ENCODE measurements around the gene NEURL1.
A peak's percentile ranks its signal among the peaks of the same experiment; 100 is the strongest.
"Not testable (repeated sequence)": the region's sequence is repeated elsewhere in the genome, so short reads cannot be mapped to it uniquely, and the experiment has no call there.

NEURL1 gene

GRCh38 chr10:103473261-103473671, 20.2 kb upstream of the NEURL1 start:
- no peak for DNase-seq
- TF ChIP-seq POLR2A (IDR thresholded peaks at IDR 0.05; ENCODE audit: low read length) = no peak
- TF ChIP-seq GATA1 (IDR thresholded peaks at IDR 0.05; ENCODE audit: low read depth, low read length) = no peak

GRCh38 chr10:103474077-103474476, 19.4 kb upstream of the NEURL1 start:
- no peak for DNase-seq
- no peak for TF ChIP-seq GATA1 (IDR thresholded peaks at IDR 0.05; ENCODE audit: low read depth, low read length)
- no peak for TF ChIP-seq POLR2A (IDR thresholded peaks at IDR 0.05; ENCODE audit: low read length)

GRCh38 chr10:103475437-103475836, 18.1 kb upstream of the NEURL1 start:
- TF ChIP-seq GATA1 (IDR thresholded peaks at IDR 0.05; ENCODE audit: low read depth, low read length) = no peak
- TF ChIP-seq POLR2A (IDR thresholded peaks at IDR 0.05; ENCODE audit: low read length) = no peak
- DNase-seq = no peak

GRCh38 chr10:103476046-103476768, 17.3 kb upstream of the NEURL1 start:
- no peak for DNase-seq
- TF ChIP-seq GATA1 (IDR thresholded peaks at IDR 0.05; ENCODE audit: low read depth, low read length) (no peak), POLR2A (IDR thresholded peaks at IDR 0.05; ENCODE audit: low read length) (no peak)

- TF ChIP-seq GATA1 (IDR thresholded peaks at IDR 0.05; ENCODE audit: low read depth, low read length) = no peak
- no peak for TF ChIP-seq POLR2A (IDR thresholded peaks at IDR 0.05; ENCODE audit: low read length)
- no peak for DNase-seq
Measured at GRCh38 chr10:103478671-103479070, 14.8 kb upstream of the NEURL1 start.

GRCh38 chr10:103479135-103479534, 14.4 kb upstream of the NEURL1 start, which contains the start of gene CALHM3:
TSS of gene CALHM3 (minus strand) at chr10:103479240. CDS start at chr10:103479032, 208 bp downstream.
- DNase-seq = no peak
- TF ChIP-seq GATA1 (IDR thresholded peaks at IDR 0.05; ENCODE audit: low read depth, low read length) (no peak), POLR2A (IDR thresholded peaks at IDR 0.05; ENCODE audit: low read length) (no peak)

- TF ChIP-seq GATA1 (IDR thresholded peaks at IDR 0.05; ENCODE audit: low read depth, low read length) (no peak), POLR2A (IDR thresholded peaks at IDR 0.05; ENCODE audit: low read length) (no peak)
- no peak for DNase-seq
Measured at GRCh38 chr10:103480521-103480920, 13.0 kb upstream of the NEURL1 start.

- DNase-seq = peak; percentile 53 to 71
- TF ChIP-seq POLR2A (IDR thresholded peaks at IDR 0.05; ENCODE audit: low read length) (no peak), GATA1 (IDR thresholded peaks at IDR 0.05; ENCODE audit: low read depth, low read length) (no peak)
Measured at GRCh38 chr10:103481974-103482531, 11.5 kb upstream of the NEURL1 start.

GRCh38 chr10:103486635-103487409, 6.7 kb upstream of the NEURL1 start:
- DNase-seq = not testable (repeated sequence)

GRCh38 chr10:103487410-103487708, 6.1 kb upstream of the NEURL1 start:
- no peak for TF ChIP-seq GATA1 (IDR thresholded peaks at IDR 0.05; ENCODE audit: low read depth, low read length)
- TF ChIP-seq POLR2A (IDR thresholded peaks at IDR 0.05; ENCODE audit: low read length) = no peak

GRCh38 chr10:103490986-103491314, 2.6 kb upstream of the NEURL1 start:
- TF ChIP-seq POLR2A (IDR thresholded peaks at IDR 0.05; ENCODE audit: low read length) = no peak
- no peak for TF ChIP-seq GATA1 (IDR thresholded peaks at IDR 0.05; ENCODE audit: low read depth, low read length)
- DNase-seq = no peak

More at GRCh38 chr10:103487410-103487708, 6.1 kb upstream of the NEURL1 start:
- no peak for DNase-seq

GRCh38 chr10:103491729-103492364, 1.7 kb upstream of the NEURL1 start:
- DNase-seq = no peak
- no peak for TF ChIP-seq POLR2A (IDR thresholded peaks at IDR 0.05; ENCODE audit: low read length)
- no peak for TF ChIP-seq GATA1 (IDR thresholded peaks at IDR 0.05; ENCODE audit: low read depth, low read length)

GRCh38 chr10:103492655-103493261, 747 bp upstream of the NEURL1 start:
- TF ChIP-seq POLR2A (IDR thresholded peaks at IDR 0.05; ENCODE audit: low read length) (no peak), GATA1 (IDR thresholded peaks at IDR 0.05; ENCODE audit: low read depth, low read length) (no peak)
- no peak for DNase-seq

Data from erythroblast (primary cell).